ENCODE results near the gene CAMTA2.
"Not testable (repeated sequence)": the region's sequence is repeated elsewhere in the genome, so short reads cannot be mapped to it uniquely, and the experiment has no call there.

DNA sequence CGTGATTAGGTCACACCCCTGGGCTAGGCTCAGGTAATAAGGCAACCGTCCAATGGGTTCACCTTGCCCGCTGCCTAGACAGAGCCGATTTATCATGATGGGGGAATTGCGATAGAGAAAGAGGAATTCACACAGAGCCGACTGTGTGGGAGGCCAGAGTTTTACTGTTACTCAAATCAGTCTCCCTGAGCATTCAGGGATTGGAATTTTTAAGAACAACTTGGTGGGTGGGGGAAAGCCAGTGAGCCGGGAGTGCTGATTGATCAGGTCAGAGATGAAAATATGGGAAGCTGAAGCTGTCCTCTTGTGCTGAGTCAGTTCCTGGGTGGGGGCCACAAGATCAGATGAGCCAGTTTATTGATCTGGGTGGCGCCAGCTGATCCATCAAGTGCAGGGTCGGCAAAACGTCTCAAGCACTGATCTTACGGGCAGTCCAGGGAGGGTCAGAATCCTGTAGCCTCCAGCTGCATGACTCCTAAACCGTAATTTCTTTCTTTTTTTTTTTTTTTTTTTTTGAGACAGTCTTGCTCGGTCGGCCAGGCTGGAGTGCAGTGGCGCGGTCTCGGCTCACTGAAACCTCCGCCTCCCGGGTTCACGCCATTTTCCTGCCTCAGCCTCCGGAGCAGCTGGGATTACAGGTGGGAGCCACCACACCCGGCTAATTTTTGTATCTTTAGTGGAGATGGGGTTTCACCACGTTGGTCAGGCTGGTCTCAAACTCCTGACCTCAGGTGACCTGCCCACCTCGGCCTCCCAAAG, 60.7 kb downstream of the CAMTA2 start:
- TF ChIP-seq, protein P1, sequence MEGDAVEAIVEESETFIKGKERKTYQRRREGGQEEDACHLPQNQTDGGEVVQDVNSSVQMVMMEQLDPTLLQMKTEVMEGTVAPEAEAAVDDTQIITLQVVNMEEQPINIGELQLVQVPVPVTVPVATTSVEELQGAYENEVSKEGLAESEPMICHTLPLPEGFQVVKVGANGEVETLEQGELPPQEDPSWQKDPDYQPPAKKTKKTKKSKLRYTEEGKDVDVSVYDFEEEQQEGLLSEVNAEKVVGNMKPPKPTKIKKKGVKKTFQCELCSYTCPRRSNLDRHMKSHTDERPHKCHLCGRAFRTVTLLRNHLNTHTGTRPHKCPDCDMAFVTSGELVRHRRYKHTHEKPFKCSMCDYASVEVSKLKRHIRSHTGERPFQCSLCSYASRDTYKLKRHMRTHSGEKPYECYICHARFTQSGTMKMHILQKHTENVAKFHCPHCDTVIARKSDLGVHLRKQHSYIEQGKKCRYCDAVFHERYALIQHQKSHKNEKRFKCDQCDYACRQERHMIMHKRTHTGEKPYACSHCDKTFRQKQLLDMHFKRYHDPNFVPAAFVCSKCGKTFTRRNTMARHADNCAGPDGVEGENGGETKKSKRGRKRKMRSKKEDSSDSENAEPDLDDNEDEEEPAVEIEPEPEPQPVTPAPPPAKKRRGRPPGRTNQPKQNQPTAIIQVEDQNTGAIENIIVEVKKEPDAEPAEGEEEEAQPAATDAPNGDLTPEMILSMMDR (IDR thresholded peaks at IDR 0.05; ENCODE audit: insufficient read depth, low read depth, low read length): not testable (repeated sequence)
- TF ChIP-seq EZH2 (IDR thresholded peaks at IDR 0.05; ENCODE audit: insufficient read depth, low read length): not testable (repeated sequence)
